Osteoblast (primary cell): ENCODE results near the gene DNAJC2. TPM values are rescaled to one million over a fixed set of nuclear protein-coding genes. Genes with fewer than 3 reads are reported as not detected.

Source experiments
- DNase-seq: peaks from one replicate; pipeline ENCODE4 v3.0.0; 2011; ENCODE audit warnings: low spot score, mixed read lengths; ENCODE audit not compliant: insufficient read length; ENCODE audit errors: missing footprints
- H2AFZ ChIP-seq: 2 replicates; pipeline ENCODE4 v1.6.0; 2011; ENCODE audit warnings: mild to moderate bottlenecking, low read length
- H3K27ac ChIP-seq: 2 replicates; pipeline ENCODE4 v1.5.1; 2011; ENCODE audit warnings: mild to moderate bottlenecking, low read depth, low read length, moderate library complexity
- H3K27me3 ChIP-seq: 2 replicates; pipeline ENCODE4 v1.6.0; 2012; ENCODE audit warnings: mild to moderate bottlenecking, control low read depth, inconsistent platforms, low read length, moderate library complexity; ENCODE audit not compliant: insufficient read depth
- H3K36me3 ChIP-seq: 2 replicates; pipeline ENCODE4 v1.5.1; 2011; ENCODE audit warnings: mild to moderate bottlenecking, low read length, control low read depth, moderate library complexity; ENCODE audit not compliant: insufficient read depth
- H3K4me1 ChIP-seq: 2 replicates; pipeline ENCODE4 v1.5.1; 2011; ENCODE audit warnings: mild to moderate bottlenecking, low read length, control low read depth, moderate library complexity; ENCODE audit not compliant: insufficient read depth
- H3K4me2 ChIP-seq: 2 replicates; pipeline ENCODE4 v1.6.0; 2011; ENCODE audit warnings: mild to moderate bottlenecking, low read length; ENCODE audit not compliant: insufficient read depth
- H3K4me3 ChIP-seq: fragments of 200-600 bp; sonication (generic); 3 replicates; pipeline ENCODE4 v1.5.1; 2012; ENCODE audit warnings: mild to moderate bottlenecking, low read length, inconsistent platforms; ENCODE audit not compliant: insufficient read depth
- H3K79me2 ChIP-seq: 2 replicates; pipeline ENCODE4 v1.6.0; 2012; ENCODE audit warnings: mild to moderate bottlenecking, low read length, control low read depth, inconsistent platforms; ENCODE audit not compliant: insufficient read depth
- H3K9me3 ChIP-seq: 2 replicates; pipeline ENCODE4 v1.5.1; 2011; ENCODE audit warnings: low read depth, low read length, control low read depth
- H4K20me1 ChIP-seq: 2 replicates; pipeline ENCODE4 v1.6.0; 2012; ENCODE audit warnings: mild to moderate bottlenecking, low read length, control low read depth; ENCODE audit not compliant: insufficient read depth
- total RNA-seq: library from RNA; depleted of rRNA; stranded (reverse); fragments of >200 nt; gene quantifications from 2 replicates; pipeline ENCODE4 v1.2.3, GENCODE V29; 2012
- TF ChIP-seq, protein P1 (sequence below): IDR thresholded peaks from 2 replicates; pipeline ENCODE4 v1.5.1; 2011; ENCODE audit warnings: mild to moderate bottlenecking, low read depth, low read length, moderate library complexity; ENCODE audit errors: extremely low read depth

The DNAJC2 gene
- total RNA-seq, 1 donor: 15.9 TPM

DNA sequence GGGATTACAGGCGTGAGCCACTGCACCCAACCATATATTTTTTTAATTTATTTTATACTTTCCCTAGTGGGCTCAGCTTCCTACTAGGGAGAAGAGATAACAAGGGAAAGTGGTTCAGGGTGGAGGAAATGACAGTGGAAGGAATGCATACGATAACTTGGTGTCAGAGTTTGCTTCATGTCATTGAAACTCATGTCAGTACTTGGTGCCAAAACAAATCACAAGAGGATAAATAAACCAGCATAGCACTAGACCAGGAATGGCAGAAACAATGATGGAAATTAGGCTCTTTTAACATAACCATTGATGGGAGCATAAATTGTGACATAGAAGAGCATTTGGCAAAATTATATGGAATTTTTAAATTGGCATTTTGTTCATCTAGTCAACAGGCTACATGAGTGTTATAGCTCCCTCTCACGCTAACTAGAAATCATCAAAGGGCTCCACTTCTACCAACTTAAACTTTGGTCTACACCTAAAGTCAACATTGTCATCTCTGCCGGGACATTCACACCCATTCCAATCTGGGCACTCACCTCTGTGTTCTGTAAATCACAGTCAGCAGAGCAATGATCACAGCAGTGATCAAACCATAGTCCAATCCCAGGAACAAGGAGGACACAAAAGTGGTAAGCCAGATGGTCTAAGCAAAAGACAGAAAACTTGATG lies 44.0 kb upstream of the DNAJC2 start:
- H3K4me3 ChIP-seq: no peak overlapping the region
- H3K36me3 ChIP-seq: no peaks in the 10 kb centered on the region
- H3K9me3 ChIP-seq: no peaks in the 10 kb centered on the region
- no peak for DNase-seq
- TF ChIP-seq, protein P1, sequence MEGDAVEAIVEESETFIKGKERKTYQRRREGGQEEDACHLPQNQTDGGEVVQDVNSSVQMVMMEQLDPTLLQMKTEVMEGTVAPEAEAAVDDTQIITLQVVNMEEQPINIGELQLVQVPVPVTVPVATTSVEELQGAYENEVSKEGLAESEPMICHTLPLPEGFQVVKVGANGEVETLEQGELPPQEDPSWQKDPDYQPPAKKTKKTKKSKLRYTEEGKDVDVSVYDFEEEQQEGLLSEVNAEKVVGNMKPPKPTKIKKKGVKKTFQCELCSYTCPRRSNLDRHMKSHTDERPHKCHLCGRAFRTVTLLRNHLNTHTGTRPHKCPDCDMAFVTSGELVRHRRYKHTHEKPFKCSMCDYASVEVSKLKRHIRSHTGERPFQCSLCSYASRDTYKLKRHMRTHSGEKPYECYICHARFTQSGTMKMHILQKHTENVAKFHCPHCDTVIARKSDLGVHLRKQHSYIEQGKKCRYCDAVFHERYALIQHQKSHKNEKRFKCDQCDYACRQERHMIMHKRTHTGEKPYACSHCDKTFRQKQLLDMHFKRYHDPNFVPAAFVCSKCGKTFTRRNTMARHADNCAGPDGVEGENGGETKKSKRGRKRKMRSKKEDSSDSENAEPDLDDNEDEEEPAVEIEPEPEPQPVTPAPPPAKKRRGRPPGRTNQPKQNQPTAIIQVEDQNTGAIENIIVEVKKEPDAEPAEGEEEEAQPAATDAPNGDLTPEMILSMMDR: no peak
- H2AFZ ChIP-seq: no peak overlapping the region
- no peaks in the 10 kb centered on the region for H4K20me1 ChIP-seq
- H3K4me2 ChIP-seq: no peak overlapping the region
- peaks cover 4% of the 10 kb centered on the region for H3K27me3 ChIP-seq
- H3K4me1 ChIP-seq: no peaks in the 10 kb centered on the region
- no peaks in the 10 kb centered on the region for H3K79me2 ChIP-seq
- H3K27ac ChIP-seq: no peak overlapping the region

DNA sequence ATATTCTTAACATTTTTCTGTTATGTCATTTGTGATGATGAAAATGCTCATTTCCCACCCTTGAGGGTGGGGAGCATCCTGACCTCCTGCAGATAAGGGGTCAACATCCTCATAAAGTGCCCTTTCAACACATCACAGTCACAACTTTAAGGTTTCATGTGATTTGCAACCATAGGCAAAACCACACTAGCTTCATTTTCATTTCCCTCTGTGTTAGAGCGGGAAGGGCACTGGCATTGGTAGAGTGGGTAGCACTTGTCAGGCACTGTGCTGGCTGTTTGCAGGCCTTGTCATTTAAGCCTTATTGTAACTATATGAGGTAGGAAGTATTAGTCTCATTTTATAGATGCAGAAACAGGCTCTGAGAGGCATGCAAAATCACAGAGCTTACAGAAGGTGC lies 42.7 kb upstream of the DNAJC2 start:
- no peaks in the 10 kb centered on the region for H3K79me2 ChIP-seq
- no peaks in the 10 kb centered on the region for H3K4me1 ChIP-seq
- no peak for DNase-seq
- TF ChIP-seq, protein P1: no peak
- H3K4me3 ChIP-seq: no peak overlapping the region
- no peaks in the 10 kb centered on the region for H3K9me3 ChIP-seq
- no peaks in the 10 kb centered on the region for H4K20me1 ChIP-seq
- no peaks in the 10 kb centered on the region for H3K36me3 ChIP-seq
- H3K27ac ChIP-seq: no peak overlapping the region
- no peak overlapping the region for H3K4me2 ChIP-seq
- peaks cover 4% of the 10 kb centered on the region for H3K27me3 ChIP-seq
- no peak overlapping the region for H2AFZ ChIP-seq

DNA sequence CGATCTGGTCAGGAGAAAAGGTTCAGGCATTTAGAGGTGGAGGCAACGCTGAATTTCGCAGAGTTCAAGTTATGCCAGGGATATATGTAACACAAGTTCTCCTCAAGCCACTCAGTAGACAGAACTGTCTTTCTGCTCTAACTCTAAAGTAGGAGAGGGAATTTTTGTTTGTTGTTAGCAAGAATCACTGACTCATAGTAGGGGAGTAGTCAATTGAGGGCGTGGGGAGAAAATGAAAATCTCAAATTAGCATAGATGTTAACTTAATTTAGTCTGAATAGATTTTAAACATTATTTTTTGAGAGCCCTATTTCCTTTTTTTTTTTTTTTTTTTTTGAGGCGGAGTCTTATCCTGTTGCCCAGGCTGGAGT lies 37.5 kb upstream of the DNAJC2 start:
- H3K79me2 ChIP-seq: no peaks in the 10 kb centered on the region
- H3K4me1 ChIP-seq: no peaks in the 10 kb centered on the region
- H3K4me3 ChIP-seq: no peak overlapping the region
- no peak overlapping the region for H3K4me2 ChIP-seq
- no peak for DNase-seq
- H3K36me3 ChIP-seq: no peaks in the 10 kb centered on the region
- peaks cover 12% of the 10 kb centered on the region for H3K27me3 ChIP-seq
- no peak overlapping the region for H3K27ac ChIP-seq
- H2AFZ ChIP-seq: no peak overlapping the region
- no peaks in the 10 kb centered on the region for H3K9me3 ChIP-seq
- TF ChIP-seq, protein P1: no peak
- no peaks in the 10 kb centered on the region for H4K20me1 ChIP-seq

DNA sequence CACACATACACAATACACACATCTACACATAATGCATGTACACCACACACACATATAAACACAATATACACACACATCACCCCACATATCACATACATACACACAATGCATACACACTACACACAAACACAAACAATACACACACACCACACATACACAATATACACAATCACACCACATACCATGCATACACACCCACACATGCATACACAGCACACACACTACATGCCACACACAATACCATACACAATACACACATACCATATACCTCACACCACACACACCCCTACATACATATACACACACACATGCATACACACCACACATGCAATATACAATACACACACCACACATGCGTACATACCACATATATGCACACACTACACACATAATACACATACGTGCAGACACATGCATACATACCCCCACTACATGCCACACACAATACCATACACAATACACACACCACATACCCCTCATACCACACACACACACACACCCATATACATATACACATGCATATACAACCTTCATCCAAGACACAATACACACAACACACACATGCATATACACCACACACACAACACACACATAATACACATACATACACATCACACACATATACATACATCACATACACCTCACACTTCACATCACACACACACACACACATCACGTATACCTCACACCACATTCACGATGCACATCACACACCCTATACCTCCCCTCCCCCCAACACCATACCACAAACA lies 36.9 kb upstream of the DNAJC2 start:
- Histone ChIP-seq H3K4me3 (no peak overlapping the region), H3K27me3 (peaks cover 12% of the 10 kb centered on the region), H3K4me1 (no peaks in the 10 kb centered on the region), H3K79me2 (no peaks in the 10 kb centered on the region), H3K36me3 (no peaks in the 10 kb centered on the region), H4K20me1 (no peaks in the 10 kb centered on the region), H3K9me3 (no peaks in the 10 kb centered on the region), H3K4me2 (no peak overlapping the region), H3K27ac (no peak overlapping the region), H2AFZ (no peak overlapping the region)
- TF ChIP-seq, protein P1: no peak
- DNase-seq: no peak
